Measurements from ENCODE around the gene LRRTM4.

DNA sequence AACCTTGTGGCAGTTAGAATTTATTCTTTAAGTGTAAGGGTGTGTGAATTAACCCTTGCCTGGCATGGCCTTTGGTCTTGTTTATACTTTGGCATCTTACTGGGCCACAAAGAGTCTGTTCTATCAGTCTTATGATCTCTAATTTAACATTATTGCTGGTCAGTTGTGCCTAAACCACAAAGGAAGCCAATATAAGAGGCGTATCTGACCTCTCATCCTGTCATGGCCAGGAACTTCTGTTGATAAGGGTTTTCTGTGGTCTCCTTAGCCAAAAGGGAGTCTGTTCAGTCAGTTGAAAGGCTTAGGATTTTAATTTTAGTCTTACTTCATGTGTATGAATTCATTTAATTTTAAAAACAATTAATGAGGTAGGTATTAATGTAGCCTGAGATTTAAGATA is 127.2 kb downstream of the LRRTM4 start:
- no peak for TF ChIP-seq YY1 (IDR thresholded peaks at IDR 0.05; ENCODE audit: low read depth)
- no peak for TF ChIP-seq MXI1 (IDR thresholded peaks at IDR 0.05; ENCODE audit: low read depth, low read length)
- TF ChIP-seq FOSL2 (IDR thresholded peaks at IDR 0.05; ENCODE audit: borderline replicate concordance, low read depth): no peak
- no peak for TF ChIP-seq POLR2AphosphoS5 (IDR thresholded peaks at IDR 0.05; ENCODE audit: low read depth, low read length)
- TF ChIP-seq, protein P1, sequence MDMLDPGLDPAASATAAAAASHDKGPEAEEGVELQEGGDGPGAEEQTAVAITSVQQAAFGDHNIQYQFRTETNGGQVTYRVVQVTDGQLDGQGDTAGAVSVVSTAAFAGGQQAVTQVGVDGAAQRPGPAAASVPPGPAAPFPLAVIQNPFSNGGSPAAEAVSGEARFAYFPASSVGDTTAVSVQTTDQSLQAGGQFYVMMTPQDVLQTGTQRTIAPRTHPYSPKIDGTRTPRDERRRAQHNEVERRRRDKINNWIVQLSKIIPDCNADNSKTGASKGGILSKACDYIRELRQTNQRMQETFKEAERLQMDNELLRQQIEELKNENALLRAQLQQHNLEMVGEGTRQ (IDR thresholded peaks at IDR 0.05; ENCODE audit: borderline replicate concordance, low read depth, low read length): no peak

All from SK-N-SH (cell line).